Measurements from ENCODE around the gene LMOD3. TPM values are rescaled to one million over a fixed set of nuclear protein-coding genes. Genes with fewer than 3 reads are reported as not detected.

Gene LMOD3
- total RNA-seq, 4 donors from 2014 or later = 0.21 TPM; not detected in 3

DNA sequence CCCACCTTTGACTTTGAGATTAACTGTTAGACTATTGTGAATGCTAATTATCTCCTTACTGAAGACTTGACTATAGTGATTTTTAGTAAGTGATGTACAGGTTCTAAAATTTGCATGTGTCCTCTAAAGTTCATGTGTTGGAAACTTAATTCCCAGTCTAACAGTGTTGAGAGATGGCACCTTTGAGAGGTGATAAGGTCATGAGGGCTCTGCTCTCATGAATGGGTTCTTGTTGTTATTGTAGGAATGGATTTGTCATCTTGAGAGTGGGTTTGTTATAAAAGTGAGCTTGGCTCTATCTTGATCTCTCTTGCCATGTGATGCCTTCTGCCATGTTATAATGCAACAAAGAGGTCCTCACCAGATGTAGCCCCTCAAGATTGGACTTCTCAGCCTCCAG is 18.9 kb upstream of the LMOD3 start:
- no peak overlapping the region for H3K27ac ChIP-seq
- H3K4me3 ChIP-seq (replicated peaks in 1 of 3) = no peak overlapping the region
- intact Hi-C loops (cut with DNase I) = no loop called here
- TF ChIP-seq, protein P1, sequence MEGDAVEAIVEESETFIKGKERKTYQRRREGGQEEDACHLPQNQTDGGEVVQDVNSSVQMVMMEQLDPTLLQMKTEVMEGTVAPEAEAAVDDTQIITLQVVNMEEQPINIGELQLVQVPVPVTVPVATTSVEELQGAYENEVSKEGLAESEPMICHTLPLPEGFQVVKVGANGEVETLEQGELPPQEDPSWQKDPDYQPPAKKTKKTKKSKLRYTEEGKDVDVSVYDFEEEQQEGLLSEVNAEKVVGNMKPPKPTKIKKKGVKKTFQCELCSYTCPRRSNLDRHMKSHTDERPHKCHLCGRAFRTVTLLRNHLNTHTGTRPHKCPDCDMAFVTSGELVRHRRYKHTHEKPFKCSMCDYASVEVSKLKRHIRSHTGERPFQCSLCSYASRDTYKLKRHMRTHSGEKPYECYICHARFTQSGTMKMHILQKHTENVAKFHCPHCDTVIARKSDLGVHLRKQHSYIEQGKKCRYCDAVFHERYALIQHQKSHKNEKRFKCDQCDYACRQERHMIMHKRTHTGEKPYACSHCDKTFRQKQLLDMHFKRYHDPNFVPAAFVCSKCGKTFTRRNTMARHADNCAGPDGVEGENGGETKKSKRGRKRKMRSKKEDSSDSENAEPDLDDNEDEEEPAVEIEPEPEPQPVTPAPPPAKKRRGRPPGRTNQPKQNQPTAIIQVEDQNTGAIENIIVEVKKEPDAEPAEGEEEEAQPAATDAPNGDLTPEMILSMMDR (IDR thresholded peaks at IDR 0.05) = no peak
- no peak for TF ChIP-seq POLR2A (IDR thresholded peaks at IDR 0.05)
- no peaks in the 10 kb centered on the region for H3K9me3 ChIP-seq
- no peaks in the 10 kb centered on the region for H3K27me3 ChIP-seq
- H3K4me1 ChIP-seq = no peaks in the 10 kb centered on the region
- no peaks in the 10 kb centered on the region for H3K36me3 ChIP-seq
- DNase-seq = no peak

DNA sequence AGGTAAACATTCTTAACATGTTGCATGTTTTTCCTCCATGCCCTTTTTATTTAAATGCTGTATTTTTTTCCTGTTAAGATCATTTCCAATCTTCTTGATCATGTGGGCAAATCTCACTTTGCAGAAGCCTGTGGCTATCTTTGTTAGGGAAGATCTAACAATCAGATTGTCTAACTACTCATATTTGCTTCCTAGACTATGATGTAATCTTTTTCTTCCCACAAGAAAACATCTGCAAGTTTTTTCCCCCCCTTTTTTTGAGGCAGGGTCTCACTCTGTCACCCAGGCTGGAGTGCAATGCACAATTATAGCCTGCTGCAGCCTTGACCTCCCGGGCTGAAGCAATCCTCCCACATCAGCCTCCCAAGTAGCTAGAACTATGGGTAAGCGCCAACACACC is 15.0 kb upstream of the LMOD3 start:
- H3K4me1 ChIP-seq = no peaks in the 10 kb centered on the region

DNA sequence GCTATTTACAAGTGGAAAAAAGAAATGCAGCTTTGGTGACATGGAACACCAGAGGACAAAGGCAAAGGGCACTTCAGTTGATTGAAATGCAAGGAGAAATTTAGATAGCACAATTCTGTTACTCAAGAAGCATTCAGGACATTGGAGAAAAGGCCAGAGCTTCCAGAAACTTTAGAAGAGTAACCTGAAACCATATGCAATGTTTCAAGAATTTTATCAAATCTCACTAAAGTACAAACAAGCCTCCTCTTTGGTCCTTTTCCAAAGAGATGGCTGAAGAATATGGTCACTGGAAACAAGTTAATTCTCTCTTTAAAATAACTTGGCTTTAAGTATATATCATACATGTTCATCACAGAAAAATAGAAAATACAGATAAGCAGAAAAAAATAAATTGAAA is 14.6 kb upstream of the LMOD3 start:
- Histone ChIP-seq H3K36me3 (no peaks in the 10 kb centered on the region), H3K4me1 (no peaks in the 10 kb centered on the region), H3K27ac (no peak overlapping the region), H3K27me3 (no peaks in the 10 kb centered on the region), H3K4me3 (replicated peaks in 1 of 3) (no peak overlapping the region), H3K9me3 (no peaks in the 10 kb centered on the region)
- DNase-seq = no peak
- intact Hi-C loops (cut with DNase I) = no loop called here
- TF ChIP-seq, protein P1 (IDR thresholded peaks at IDR 0.05) = no peak
- TF ChIP-seq POLR2A (IDR thresholded peaks at IDR 0.05) = no peak

More for the DNA sequence above, 15.0 kb upstream of the LMOD3 start:
- Histone ChIP-seq H3K4me3 (replicated peaks in 1 of 3) (no peak overlapping the region), H3K36me3 (no peaks in the 10 kb centered on the region), H3K9me3 (no peaks in the 10 kb centered on the region), H3K27me3 (no peaks in the 10 kb centered on the region), H3K27ac (no peak overlapping the region)
- TF ChIP-seq POLR2A (IDR thresholded peaks at IDR 0.05) = no peak
- TF ChIP-seq, protein P1 (IDR thresholded peaks at IDR 0.05) = no peak
- 95 to 97% methylated on average over 2 of the region's 2 CpGs for WGBS, 2 donors
- DNase-seq = no peak
- intact Hi-C loops (cut with DNase I) = no loop called here

DNA sequence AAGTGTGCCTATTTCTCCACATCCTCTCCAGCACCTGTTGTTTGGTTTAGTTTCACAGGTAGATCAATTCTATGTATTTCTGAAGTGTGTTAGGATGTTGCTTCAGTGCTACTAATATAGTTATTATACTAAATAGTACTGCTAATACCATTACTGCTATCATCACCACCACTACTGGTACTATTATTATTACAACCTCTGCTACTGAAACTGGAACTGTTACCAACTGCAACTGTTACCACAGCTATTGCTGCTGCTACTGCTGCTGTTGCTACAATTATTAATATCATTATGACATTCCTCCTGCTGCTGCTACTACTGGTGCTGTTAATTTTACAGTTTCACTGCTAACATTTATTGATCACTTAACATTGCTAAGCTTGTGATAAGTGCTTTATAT is 8.3 kb upstream of the LMOD3 start:
- no peak for TF ChIP-seq POLR2A (IDR thresholded peaks at IDR 0.05)
- TF ChIP-seq, protein P1 (IDR thresholded peaks at IDR 0.05) = no peak
- H3K4me1 ChIP-seq = no peaks in the 10 kb centered on the region
- H3K27ac ChIP-seq = no peak overlapping the region
- H3K27me3 ChIP-seq = no peaks in the 10 kb centered on the region
- no peaks in the 10 kb centered on the region for H3K36me3 ChIP-seq
- H3K4me3 ChIP-seq (replicated peaks in 1 of 3) = no peak overlapping the region
- intact Hi-C loops (cut with DNase I) = no loop called here
- DNase-seq = no peak
- H3K9me3 ChIP-seq = no peaks in the 10 kb centered on the region

DNA sequence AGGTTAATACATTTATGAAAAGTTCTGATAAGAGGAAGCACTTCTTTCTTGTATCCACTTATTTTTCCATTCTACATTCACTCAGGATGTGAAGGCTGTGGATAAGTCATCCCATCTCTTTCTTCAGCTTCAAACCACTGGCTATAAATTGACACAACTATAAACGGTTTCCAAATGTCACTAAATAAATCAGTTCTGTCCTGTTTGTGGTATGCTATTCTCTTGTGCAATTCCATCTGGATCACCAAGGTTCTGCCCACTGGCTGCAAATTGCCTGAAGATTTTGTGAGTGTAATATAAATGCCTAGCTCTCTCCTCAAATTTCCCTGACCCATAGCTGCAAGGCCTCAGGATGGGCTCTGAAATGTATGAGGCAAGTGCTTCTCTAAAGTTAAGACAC is 7.1 kb upstream of the LMOD3 start:
- Histone ChIP-seq H3K36me3 (no peaks in the 10 kb centered on the region), H3K4me1 (no peaks in the 10 kb centered on the region), H3K27ac (no peak overlapping the region), H3K27me3 (no peaks in the 10 kb centered on the region), H3K9me3 (no peaks in the 10 kb centered on the region), H3K4me3 (replicated peaks in 1 of 3) (no peak overlapping the region)
- intact Hi-C loops (cut with DNase I) = no loop called here
- DNase-seq = no peak
- 61 to 75% methylated on average over 1 of the region's 1 CpG for WGBS, 2 donors
- no peak for TF ChIP-seq POLR2A (IDR thresholded peaks at IDR 0.05)
- TF ChIP-seq, protein P1 (IDR thresholded peaks at IDR 0.05) = no peak
